GM23338 (cell line): Measurements from ENCODE around the gene MYO5B. TPM values are rescaled to one million over a fixed set of nuclear protein-coding genes. Genes with fewer than 3 reads are reported as not detected.

Experiments
- ATAC-seq: fragments of 200-7000 bp; cut with Tn5 transposase; 3 replicates; pipeline ENCODE4 v1.9.1; 2020
- DNase-seq: peaks from one replicate; pipeline ENCODE4 v3.0.0-alpha.2; 2015; ENCODE audit warnings: low spot score
- H2AFZ ChIP-seq: fragments of 200-600 bp; sonication (generic); 2 replicates; pipeline ENCODE4 v1.8.0; 2016; ENCODE audit warnings: antibody characterized with exemption, mild to moderate bottlenecking, moderate library complexity
- H3F3A ChIP-seq: fragments of 200-600 bp; sonication (generic); replicated peaks from 2 replicates; pipeline ENCODE4 v1.8.0; 2017; ENCODE audit warnings: antibody characterized with exemption, mixed run types, low read depth
- H3K27ac ChIP-seq: fragments of 200-600 bp; sonication (generic); 2 replicates; pipeline ENCODE4 v1.6.1; 2016; ENCODE audit warnings: low read depth
- H3K27me3 ChIP-seq: fragments of 200-600 bp; sonication (generic); 2 replicates; pipeline ENCODE4 v1.8.0; 2016; ENCODE audit warnings: mild to moderate bottlenecking, mixed run types, moderate library complexity; ENCODE audit not compliant: insufficient read depth
- H3K36me3 ChIP-seq: fragments of 200-600 bp; sonication (generic); 2 replicates; pipeline ENCODE4 v1.8.0; 2016; ENCODE audit warnings: mild to moderate bottlenecking; ENCODE audit not compliant: insufficient read depth
- H3K4me1 ChIP-seq: fragments of 200-600 bp; sonication (generic); 2 replicates; pipeline ENCODE4 v1.8.0; 2016; ENCODE audit warnings: mild to moderate bottlenecking, moderate library complexity; ENCODE audit not compliant: insufficient read depth
- H3K4me2 ChIP-seq: fragments of 200-600 bp; sonication (generic); 2 replicates; pipeline ENCODE4 v1.7.1; 2017; ENCODE audit warnings: mixed run types
- H3K4me3 ChIP-seq: fragments of 200-600 bp; sonication (generic); 2 replicates; pipeline ENCODE4 v1.6.1; 2016; ENCODE audit warnings: mixed run types
- H3K79me2 ChIP-seq: fragments of 200-600 bp; sonication (generic); replicated peaks from 2 replicates; pipeline ENCODE4 v1.8.0; 2017; ENCODE audit warnings: mild to moderate bottlenecking; ENCODE audit not compliant: insufficient read depth
- H3K9me2 ChIP-seq: fragments of 200-600 bp; sonication (generic); 2 replicates; pipeline ENCODE4 v1.8.0; 2017; ENCODE audit not compliant: insufficient read depth
- H4K20me1 ChIP-seq: fragments of 200-600 bp; sonication (generic); replicated peaks from 2 replicates; pipeline ENCODE4 v1.8.0; 2017; ENCODE audit warnings: mild to moderate bottlenecking; ENCODE audit not compliant: insufficient read depth
- H3K27ac Mint-ChIP-seq: 2 replicates; pipeline ENCODE4 v1.8.0; 2020; ENCODE audit warnings: inconsistent platforms, mild to moderate bottlenecking, moderate library complexity, mixed read lengths
- H3K27me3 Mint-ChIP-seq: 3 replicates; pipeline ENCODE4 v1.8.0; 2022; ENCODE audit warnings: low read depth, mild to moderate bottlenecking, moderate library complexity, mixed read lengths, inconsistent platforms; ENCODE audit not compliant: insufficient read depth, poor library complexity
- H3K36me3 Mint-ChIP-seq: 3 replicates; pipeline ENCODE4 v1.8.0; 2021; ENCODE audit warnings: low read depth, mild to moderate bottlenecking, inconsistent platforms, moderate library complexity, mixed read lengths
- H3K4me1 Mint-ChIP-seq: 3 replicates; pipeline ENCODE4 v1.8.0; 2020; ENCODE audit warnings: mild to moderate bottlenecking, inconsistent platforms, mixed read lengths
- H3K4me3 Mint-ChIP-seq: 3 replicates; pipeline ENCODE4 v1.8.0; 2021; ENCODE audit warnings: moderate library complexity, mild to moderate bottlenecking, inconsistent platforms, mixed read lengths
- H3K9me3 Mint-ChIP-seq: 3 replicates; pipeline ENCODE4 v1.8.0; 2020; ENCODE audit warnings: moderate library complexity, mild to moderate bottlenecking, inconsistent platforms, mixed read lengths
- CREB1 ChIP-seq: fragments of 250-450 bp; sonication (Bioruptor Pico); IDR thresholded peaks from 2 replicates; pipeline ENCODE4 v1.5.0; 2020; ENCODE audit warnings: low read depth, mild to moderate bottlenecking, moderate library complexity
- CTCF ChIP-seq, 2 experiments: fragments of 200-600 bp in 1 of 2; sonication (generic) in 1 of 2; conservative IDR thresholded peaks; 2 replicates each; pipeline versions ENCODE4 v1.5.1 to v1.6.1; 2016 to 2017; ENCODE audit warnings: antibody characterized with exemption in 2 of 2, low read depth in 2 of 2, mild to moderate bottlenecking in 2 of 2, moderate library complexity in 1 of 2
- EZH2 ChIP-seq: fragments of 200-600 bp; sonication (generic); IDR thresholded peaks from one replicate; pipeline ENCODE4 v1.8.0; 2017; ENCODE audit warnings: antibody characterized with exemption, mild to moderate bottlenecking, low read depth; ENCODE audit not compliant: unreplicated experiment
- JUNB ChIP-seq: IDR thresholded peaks from one replicate; pipeline ENCODE4 v1.6.1; 2016; ENCODE audit warnings: antibody characterized with exemption; ENCODE audit not compliant: unreplicated experiment
- NANOG ChIP-seq: IDR thresholded peaks from 2 replicates; pipeline ENCODE4 v1.6.1; 2016; ENCODE audit warnings: antibody characterized with exemption, borderline replicate concordance
- POLR2AphosphoS5 ChIP-seq: IDR thresholded peaks from 2 replicates; pipeline ENCODE4 v1.6.1; 2016; ENCODE audit warnings: antibody characterized with exemption, low read depth
- STAT1 ChIP-seq: IDR thresholded peaks from one replicate; pipeline ENCODE4 v1.6.1; 2016; ENCODE audit warnings: antibody characterized with exemption; ENCODE audit not compliant: unreplicated experiment
- ZNF114 ChIP-seq: fragments of 250-450 bp; sonication (Bioruptor Pico); IDR thresholded peaks from 2 replicates; pipeline ENCODE4 v1.5.0; 2020; ENCODE audit warnings: mild to moderate bottlenecking, moderate library complexity
- ZNF331 ChIP-seq: fragments of 250-450 bp; sonication (Bioruptor Pico); IDR thresholded peaks from 2 replicates; pipeline ENCODE4 v1.5.0; 2020; ENCODE audit warnings: low read depth, mild to moderate bottlenecking, moderate library complexity
- polyA plus RNA-seq: library from polyadenylated mRNA; unstranded; fragments of >200 nt; fragmentation: Nextera tagmentation; extraction: Ambion mirVana; gene quantifications from 2 replicates; pipeline ENCODE4 v1.2.1, GENCODE V29; 2016
- total RNA-seq: library from RNA; depleted of rRNA; stranded (reverse); fragments of >200 nt; shearing (Covaris generic); gene quantifications from 2 replicates; pipeline ENCODE4 v1.2.3, GENCODE V29; 2014
- TF ChIP-seq, protein P1 (sequence below): IDR thresholded peaks from one replicate; pipeline ENCODE4 v1.6.1; 2018; ENCODE audit warnings: antibody characterized with exemption; ENCODE audit not compliant: unreplicated experiment

MYO5B gene
- total and polyA plus RNA-seq, 2 experiments from 2014 or later = 3.2 to 19.1 TPM

- TF ChIP-seq CTCF (conservative IDR thresholded peaks at IDR 0.05; ENCODE audit: low read depth in 2 of 2) (no peak), JUNB (no peak), ZNF114 (CRISPR knock-in tag) (no peak), POLR2AphosphoS5 (no peak), NANOG (no peak)
- TF ChIP-seq, protein P1, sequence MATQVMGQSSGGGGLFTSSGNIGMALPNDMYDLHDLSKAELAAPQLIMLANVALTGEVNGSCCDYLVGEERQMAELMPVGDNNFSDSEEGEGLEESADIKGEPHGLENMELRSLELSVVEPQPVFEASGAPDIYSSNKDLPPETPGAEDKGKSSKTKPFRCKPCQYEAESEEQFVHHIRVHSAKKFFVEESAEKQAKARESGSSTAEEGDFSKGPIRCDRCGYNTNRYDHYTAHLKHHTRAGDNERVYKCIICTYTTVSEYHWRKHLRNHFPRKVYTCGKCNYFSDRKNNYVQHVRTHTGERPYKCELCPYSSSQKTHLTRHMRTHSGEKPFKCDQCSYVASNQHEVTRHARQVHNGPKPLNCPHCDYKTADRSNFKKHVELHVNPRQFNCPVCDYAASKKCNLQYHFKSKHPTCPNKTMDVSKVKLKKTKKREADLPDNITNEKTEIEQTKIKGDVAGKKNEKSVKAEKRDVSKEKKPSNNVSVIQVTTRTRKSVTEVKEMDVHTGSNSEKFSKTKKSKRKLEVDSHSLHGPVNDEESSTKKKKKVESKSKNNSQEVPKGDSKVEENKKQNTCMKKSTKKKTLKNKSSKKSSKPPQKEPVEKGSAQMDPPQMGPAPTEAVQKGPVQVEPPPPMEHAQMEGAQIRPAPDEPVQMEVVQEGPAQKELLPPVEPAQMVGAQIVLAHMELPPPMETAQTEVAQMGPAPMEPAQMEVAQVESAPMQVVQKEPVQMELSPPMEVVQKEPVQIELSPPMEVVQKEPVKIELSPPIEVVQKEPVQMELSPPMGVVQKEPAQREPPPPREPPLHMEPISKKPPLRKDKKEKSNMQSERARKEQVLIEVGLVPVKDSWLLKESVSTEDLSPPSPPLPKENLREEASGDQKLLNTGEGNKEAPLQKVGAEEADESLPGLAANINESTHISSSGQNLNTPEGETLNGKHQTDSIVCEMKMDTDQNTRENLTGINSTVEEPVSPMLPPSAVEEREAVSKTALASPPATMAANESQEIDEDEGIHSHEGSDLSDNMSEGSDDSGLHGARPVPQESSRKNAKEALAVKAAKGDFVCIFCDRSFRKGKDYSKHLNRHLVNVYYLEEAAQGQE = no peak
These were observed 382.0 kb downstream of the MYO5B start (continued) for GRCh38 chr18:49813069-49813318.

DNA sequence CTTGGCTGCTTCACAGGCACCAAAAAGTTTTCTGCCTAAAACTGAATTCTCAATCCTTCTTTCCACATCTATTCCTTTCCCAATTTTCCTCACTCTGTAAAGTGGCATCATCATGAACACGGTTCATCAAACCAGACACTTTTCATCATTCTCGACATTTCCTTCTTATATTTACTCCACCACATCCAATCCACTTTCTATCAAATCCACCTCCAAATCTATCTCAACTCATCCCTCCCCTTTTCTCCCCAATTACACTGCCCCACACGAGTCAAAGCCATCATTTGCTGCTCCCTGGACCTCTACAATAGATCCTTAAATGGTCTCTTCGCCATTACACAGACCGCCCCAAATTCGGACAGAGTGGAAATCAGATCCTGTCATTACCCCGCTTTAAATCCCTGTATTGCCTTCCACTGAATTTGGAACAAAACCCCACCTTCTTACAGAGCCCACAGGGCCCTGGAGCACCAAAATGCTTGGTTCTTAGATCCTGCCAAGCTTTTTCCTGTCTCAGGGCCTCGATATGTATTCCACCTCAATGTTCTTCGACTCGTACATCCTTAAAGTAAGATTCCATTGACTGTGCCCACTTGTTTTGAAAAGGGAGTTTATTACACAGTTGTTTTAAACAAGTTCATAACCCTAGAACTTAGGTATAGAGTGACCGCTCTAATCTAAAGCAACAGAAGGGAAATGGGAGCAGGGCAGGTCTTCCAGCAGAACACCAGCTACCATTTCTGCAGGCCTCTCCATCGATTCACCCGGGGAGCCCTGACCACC, 382.5 kb downstream of the MYO5B start:
- no peak overlapping the region; the same call in 1 of the 2 replicates for H3K27ac Mint-ChIP-seq
- no peaks in the 10 kb centered on the region for H3K27me3 ChIP-seq
- no peak for ATAC-seq

More for the DNA sequence above, 382.5 kb downstream of the MYO5B start:
- Histone ChIP-seq H3K4me2 (peak overlapping the region; percentile 88), H3K79me2 (peaks cover 57% of the 10 kb centered on the region), H3K27ac (peak overlapping the region; percentile 99), H3K36me3 (peaks cover 5% of the 10 kb centered on the region; the same call in 1 of the 2 replicates), H3K4me3 (peak overlapping the region; percentile 94), H3K9me2 (no peaks in the 10 kb centered on the region), H3K4me1 (peaks cover 16% of the 10 kb centered on the region), H2AFZ (peak overlapping the region; percentile 97; the same call in 1 of the 2 replicates), H4K20me1 (no peaks in the 10 kb centered on the region), H3F3A (no peaks in the 10 kb centered on the region)
- no peak for DNase-seq
- TF ChIP-seq, protein P1 = no peak
- no peak for TF ChIP-seq ZNF114 (CRISPR knock-in tag)
- no peak for TF ChIP-seq NANOG
- no peak for TF ChIP-seq EZH2
- TF ChIP-seq CREB1 (CRISPR knock-in tag) = no peak
- TF ChIP-seq ZNF331 (CRISPR knock-in tag) = no peak
- no peak for TF ChIP-seq STAT1
- peak overlapping the region; percentile 83 for H3K4me3 Mint-ChIP-seq
- H3K36me3 Mint-ChIP-seq = peaks cover 40% of the 10 kb centered on the region
- peaks cover 34% of the 10 kb centered on the region for H3K9me3 Mint-ChIP-seq
- peaks cover 2% of the 10 kb centered on the region for H3K27me3 Mint-ChIP-seq
- peaks cover 24% of the 10 kb centered on the region for H3K4me1 Mint-ChIP-seq
